Left ventricle myocardium inferior (tissue), 1 donor: ENCODE data around the gene SORCS3. TPM values are rescaled to one million over a fixed set of nuclear protein-coding genes. Genes with fewer than 3 reads are reported as not detected.

Experiments
- DNase-seq: peaks from one replicate; pipeline ENCODE4 v3.0.0-alpha.2; 2020
- H3K27ac ChIP-seq: fragments of 200-600 bp; replicated peaks from 2 replicates; pipeline ENCODE4 v1.8.0; 2021
- H3K27me3 ChIP-seq: fragments of 200-600 bp; 2 replicates; pipeline ENCODE4 v1.8.0; 2021; ENCODE audit warnings: low read depth
- H3K36me3 ChIP-seq: fragments of 200-600 bp; 2 replicates; pipeline ENCODE4 v1.8.0; 2021
- H3K4me1 ChIP-seq: fragments of 200-600 bp; 2 replicates; pipeline ENCODE4 v1.8.0; 2021
- H3K4me3 ChIP-seq: fragments of 200-600 bp; 2 replicates; pipeline ENCODE4 v1.8.0; 2021; ENCODE audit warnings: mild to moderate bottlenecking, moderate library complexity
- H3K9me3 ChIP-seq: fragments of 200-600 bp; replicated peaks from 2 replicates; pipeline ENCODE4 v1.8.0; 2021
- CTCF ChIP-seq: fragments of 200-600 bp; IDR thresholded peaks from 2 replicates; pipeline ENCODE4 v1.8.0; 2021; ENCODE audit warnings: antibody characterized with exemption, mild to moderate bottlenecking, borderline replicate concordance
- intact Hi-C: fragments of 100-400 bp; cut with micrococcal nuclease; formaldehyde crosslinking; loops from one replicate; pipeline ENCODE4 v1.11.0; 2022
- total RNA-seq: library from RNA; stranded (reverse); fragmentation: NEBNext Ultra II Directional; extraction: Animal tissue kit (Norgen Biotek cat#: 25700); gene quantifications from one replicate; pipeline ENCODE4 v1.2.1, GENCODE V29; 2021
- donor health status: DM: no; HTN: yes; CAD: no; lungs with severe emphysema.

SORCS3 gene
- total RNA-seq, 1 donor from 2014 or later: 0.03 TPM

- no peak for TF ChIP-seq CTCF
- intact Hi-C loops: no loop called here
- H3K4me1 ChIP-seq: peaks cover 7% of the 10 kb centered on the region
- H3K9me3 ChIP-seq: no peaks in the 10 kb centered on the region
- peaks cover 32% of the 10 kb centered on the region for H3K27me3 ChIP-seq
- no peak overlapping the region for H3K4me3 ChIP-seq
- no peak for DNase-seq
- no peak overlapping the region for H3K27ac ChIP-seq
- H3K36me3 ChIP-seq: no peaks in the 10 kb centered on the region
These were observed 143.4 kb downstream of the SORCS3 start for GRCh38 chr10:104784452-104784851.

GRCh38 chr10:104791471-104791870 is 150.4 kb downstream of the SORCS3 start:
- no peaks in the 10 kb centered on the region for H3K36me3 ChIP-seq
- H3K9me3 ChIP-seq: no peaks in the 10 kb centered on the region
- intact Hi-C loops: no loop called here
- H3K4me1 ChIP-seq: no peaks in the 10 kb centered on the region
- no peak for TF ChIP-seq CTCF
- H3K27ac ChIP-seq: no peak overlapping the region
- no peak for DNase-seq
- H3K27me3 ChIP-seq: peaks cover 64% of the 10 kb centered on the region
- H3K4me3 ChIP-seq: no peak overlapping the region

- no peaks in the 10 kb centered on the region for H3K9me3 ChIP-seq
- no peak for TF ChIP-seq CTCF
- peaks cover 49% of the 10 kb centered on the region for H3K27me3 ChIP-seq
- no peaks in the 10 kb centered on the region for H3K36me3 ChIP-seq
- DNase-seq: no peak
- intact Hi-C loops: no loop called here
- no peak overlapping the region for H3K27ac ChIP-seq
- no peak overlapping the region for H3K4me3 ChIP-seq
- H3K4me1 ChIP-seq: no peaks in the 10 kb centered on the region
These were observed 154.3 kb downstream of the SORCS3 start for GRCh38 chr10:104795411-104795810.

GRCh38 chr10:104796823-104797222 is 155.7 kb downstream of the SORCS3 start:
- Histone ChIP-seq H3K36me3 (no peaks in the 10 kb centered on the region), H3K4me3 (no peak overlapping the region), H3K4me1 (no peaks in the 10 kb centered on the region), H3K9me3 (no peaks in the 10 kb centered on the region), H3K27me3 (peaks cover 45% of the 10 kb centered on the region), H3K27ac (no peak overlapping the region)
- intact Hi-C loops: no loop called here
- no peak for TF ChIP-seq CTCF
- DNase-seq: no peak

- Histone ChIP-seq H3K36me3 (no peaks in the 10 kb centered on the region), H3K27me3 (no peaks in the 10 kb centered on the region), H3K4me1 (no peaks in the 10 kb centered on the region), H3K9me3 (no peaks in the 10 kb centered on the region), H3K4me3 (no peak overlapping the region), H3K27ac (no peak overlapping the region)
- TF ChIP-seq CTCF: no peak
- intact Hi-C loops: no loop called here
- DNase-seq: no peak
These were observed 161.9 kb downstream of the SORCS3 start for GRCh38 chr10:104802941-104803340.

GRCh38 chr10:104804880-104805279 is 163.8 kb downstream of the SORCS3 start:
- no peak for DNase-seq
- H3K4me1 ChIP-seq: no peaks in the 10 kb centered on the region
- no peaks in the 10 kb centered on the region for H3K27me3 ChIP-seq
- no peaks in the 10 kb centered on the region for H3K36me3 ChIP-seq
- intact Hi-C loops: no loop called here
- TF ChIP-seq CTCF: no peak
- no peak overlapping the region for H3K4me3 ChIP-seq
- H3K9me3 ChIP-seq: no peaks in the 10 kb centered on the region
- H3K27ac ChIP-seq: no peak overlapping the region
